GM21723 (cell line): Measurements from ENCODE around the gene ATE1.

ENCODE experiments used
- ATAC-seq: cut with Tn5 transposase; IDR thresholded peaks from one replicate; pipeline ENCODE4 v1.9.1; 2021; ENCODE audit warnings: mild to moderate bottlenecking, moderate library complexity; ENCODE audit not compliant: unreplicated experiment

The ATE1 gene

GRCh38 chr10:121880895-121881294, 46.9 kb downstream of the ATE1 start:
- no peak for ATAC-seq

GRCh38 chr10:121879476-121879875, 48.4 kb downstream of the ATE1 start:
- ATAC-seq: no peak

- no peak for ATAC-seq
Observed at GRCh38 chr10:121873236-121873635, 54.6 kb downstream of the ATE1 start.

- ATAC-seq: no peak
Observed at GRCh38 chr10:121870413-121870812, 57.4 kb downstream of the ATE1 start.

GRCh38 chr10:121865554-121865953, 62.3 kb downstream of the ATE1 start:
- no peak for ATAC-seq

- no peak for ATAC-seq
Observed at GRCh38 chr10:121864653-121865052, 63.2 kb downstream of the ATE1 start.

GRCh38 chr10:121864168-121864567, 63.7 kb downstream of the ATE1 start:
- ATAC-seq: no peak

- no peak for ATAC-seq
Observed at GRCh38 chr10:121862649-121863048, 65.2 kb downstream of the ATE1 start.

- ATAC-seq: no peak
Observed at GRCh38 chr10:121862042-121862441, 65.8 kb downstream of the ATE1 start.

GRCh38 chr10:121860810-121861209, 67.0 kb downstream of the ATE1 start:
- ATAC-seq: no peak

- no peak for ATAC-seq
Observed at GRCh38 chr10:121854809-121855445, 72.9 kb downstream of the ATE1 start.

- no peak for ATAC-seq
Observed at GRCh38 chr10:121853950-121854349, 73.9 kb downstream of the ATE1 start.

- no peak for ATAC-seq
Observed at GRCh38 chr10:121851786-121852185, 76.0 kb downstream of the ATE1 start.

GRCh38 chr10:121848082-121848481, 79.7 kb downstream of the ATE1 start:
- no peak for ATAC-seq

GRCh38 chr10:121846555-121846954, 81.3 kb downstream of the ATE1 start:
- ATAC-seq: no peak

- no peak for ATAC-seq
Observed at GRCh38 chr10:121845044-121845784, 82.6 kb downstream of the ATE1 start.

- no peak for ATAC-seq
Observed at GRCh38 chr10:121844537-121844936, 83.3 kb downstream of the ATE1 start.

GRCh38 chr10:121843379-121843778, 84.5 kb downstream of the ATE1 start:
- ATAC-seq: no peak

GRCh38 chr10:121841862-121842261, 86.0 kb downstream of the ATE1 start:
- no peak for ATAC-seq

- no peak for ATAC-seq
Observed at GRCh38 chr10:121838931-121839330, 88.9 kb downstream of the ATE1 start.

- ATAC-seq: no peak
Observed at GRCh38 chr10:121838149-121838548, 89.7 kb downstream of the ATE1 start.

- ATAC-seq: no peak
Observed at GRCh38 chr10:121836171-121836570, 91.7 kb downstream of the ATE1 start.

GRCh38 chr10:121835376-121835775, 92.5 kb downstream of the ATE1 start:
- ATAC-seq: no peak
